ENCODE measurements around the gene SEMA5A. TPM values are rescaled to one million over a fixed set of nuclear protein-coding genes. Genes with fewer than 3 reads are reported as not detected.

Gene SEMA5A
- total RNA-seq, 1 donor from 2014 or later, result 38.9 TPM

- no peak for TF ChIP-seq CTCF (IDR thresholded peaks at IDR 0.05)
- no peak for ATAC-seq
- Histone ChIP-seq H3K4me3 (no peak overlapping the region), H3K4me1 (no peaks in the 10 kb centered on the region), H3K27me3 (no peaks in the 10 kb centered on the region), H3K9me3 (no peaks in the 10 kb centered on the region), H3K36me3 (no peaks in the 10 kb centered on the region), H3K27ac (no peak overlapping the region)
- no peak for DNase-seq
- intact Hi-C loops (cut with DNase I), result no loop called here
Observed at GRCh38 chr5:9263656-9264055, 282.2 kb downstream of the SEMA5A start.

- intact Hi-C loops (cut with DNase I), result no loop called here
Observed at GRCh38 chr5:9251379-9251980, 294.4 kb downstream of the SEMA5A start.

GRCh38 chr5:9249231-9249630, 296.6 kb downstream of the SEMA5A start:
- Histone ChIP-seq H3K4me3 (no peak overlapping the region), H3K36me3 (no peaks in the 10 kb centered on the region), H3K27me3 (no peaks in the 10 kb centered on the region), H3K4me1 (no peaks in the 10 kb centered on the region), H3K9me3 (no peaks in the 10 kb centered on the region), H3K27ac (no peak overlapping the region)
- DNase-seq, result no peak
- TF ChIP-seq CTCF (IDR thresholded peaks at IDR 0.05), result no peak
- intact Hi-C loops (cut with DNase I), result no loop called here
- no peak for ATAC-seq

More at GRCh38 chr5:9251379-9251980, 294.4 kb downstream of the SEMA5A start:
- Histone ChIP-seq H3K36me3 (no peaks in the 10 kb centered on the region), H3K9me3 (no peaks in the 10 kb centered on the region), H3K4me1 (no peaks in the 10 kb centered on the region), H3K27ac (no peak overlapping the region), H3K4me3 (no peak overlapping the region), H3K27me3 (no peaks in the 10 kb centered on the region)
- ATAC-seq (no peak), DNase-seq (no peak)
- no peak for TF ChIP-seq CTCF (IDR thresholded peaks at IDR 0.05)

GRCh38 chr5:9245071-9245470, 300.8 kb downstream of the SEMA5A start:
- intact Hi-C loops (cut with DNase I), result no loop called here
- Histone ChIP-seq H3K27me3 (no peaks in the 10 kb centered on the region), H3K36me3 (no peaks in the 10 kb centered on the region), H3K27ac (no peak overlapping the region), H3K4me1 (no peaks in the 10 kb centered on the region), H3K4me3 (no peak overlapping the region), H3K9me3 (no peaks in the 10 kb centered on the region)
- TF ChIP-seq CTCF (IDR thresholded peaks at IDR 0.05), result no peak
- no peak for DNase-seq
- ATAC-seq, result no peak

- intact Hi-C loops (cut with DNase I), result no loop called here
- H3K27me3 ChIP-seq, result no peaks in the 10 kb centered on the region
- no peaks in the 10 kb centered on the region for H3K36me3 ChIP-seq
- TF ChIP-seq CTCF (IDR thresholded peaks at IDR 0.05), result no peak
- ATAC-seq, result no peak
- H3K27ac ChIP-seq, result no peak overlapping the region
- no peak overlapping the region for H3K4me3 ChIP-seq
- no peak for DNase-seq
- no peaks in the 10 kb centered on the region for H3K9me3 ChIP-seq
- no peaks in the 10 kb centered on the region for H3K4me1 ChIP-seq
Observed at GRCh38 chr5:9244417-9244816, 301.5 kb downstream of the SEMA5A start.
